GM10847 (cell line): ENCODE measurements around the gene ANKK1.

ENCODE experiments used
- POLR2A ChIP-seq: IDR thresholded peaks from 2 replicates; pipeline ENCODE4 v1.6.1; 2011; ENCODE audit not compliant: insufficient read length; ENCODE audit errors: extremely low read depth

The ANKK1 gene

GRCh38 chr11:113387605-113388211 lies at the start of gene ANKK1:
Gene ANKK1 (plus strand): TSS chr11:113387779. CDS start chr11:113387885, 106 bp downstream.
- no peak for TF ChIP-seq POLR2A

GRCh38 chr11:113338730-113339129 lies 48.8 kb upstream of the ANKK1 start:
- TF ChIP-seq POLR2A: no peak

GRCh38 chr11:113339929-113340589 lies 47.5 kb upstream of the ANKK1 start:
- no peak for TF ChIP-seq POLR2A

- TF ChIP-seq POLR2A: no peak
These were observed 46.0 kb upstream of the ANKK1 start for GRCh38 chr11:113341388-113342165.

GRCh38 chr11:113345978-113346377 lies 41.6 kb upstream of the ANKK1 start:
- TF ChIP-seq POLR2A: no peak

- TF ChIP-seq POLR2A: no peak
These were observed 38.1 kb upstream of the ANKK1 start for GRCh38 chr11:113349528-113349927.

- TF ChIP-seq POLR2A: no peak
These were observed 37.1 kb upstream of the ANKK1 start for GRCh38 chr11:113350336-113351067.

- no peak for TF ChIP-seq POLR2A
These were observed 36.5 kb upstream of the ANKK1 start for GRCh38 chr11:113351068-113351450.

- TF ChIP-seq POLR2A: no peak
These were observed 36.1 kb upstream of the ANKK1 start for GRCh38 chr11:113351480-113351879.

- no peak for TF ChIP-seq POLR2A
These were observed 31.4 kb upstream of the ANKK1 start for GRCh38 chr11:113356203-113356602.

- TF ChIP-seq POLR2A: no peak
These were observed 24.2 kb upstream of the ANKK1 start for GRCh38 chr11:113363406-113363805.

- TF ChIP-seq POLR2A: no peak
These were observed 23.5 kb upstream of the ANKK1 start for GRCh38 chr11:113363996-113364641.

- TF ChIP-seq POLR2A: no peak
These were observed 21.7 kb upstream of the ANKK1 start for GRCh38 chr11:113365895-113366294.

- no peak for TF ChIP-seq POLR2A
These were observed 18.2 kb upstream of the ANKK1 start for GRCh38 chr11:113369411-113369810.

- TF ChIP-seq POLR2A: no peak
These were observed 16.9 kb upstream of the ANKK1 start for GRCh38 chr11:113370634-113371033.
